ENCODE results near the gene KRTAP1-1. TPM values are rescaled to one million over a fixed set of nuclear protein-coding genes. Genes with fewer than 3 reads are reported as not detected.

KRTAP1-1 gene
- total and polyA plus RNA-seq, 2 of the 8 experiments (the other 6 are each of a cell fraction or from before 2014, with no cell fraction given) = not detected

- H3K27ac ChIP-seq (ENCODE audit: low read depth, low read length) = no peak overlapping the region
- no peak overlapping the region for H2AFZ ChIP-seq (ENCODE audit: low read length)
- POLR2A ChIA-PET (ENCODE audit: partially characterized antibody) = interaction anchor here (1.1 kb wide), 1 partner anchor 16 kb away, joined by 3 read pairs; no protein-coding TSS in a partner anchor
- no peak overlapping the region for H4K8ac ChIP-seq (ENCODE audit: extremely low read depth, insufficient read depth, low read length)
- H3K14ac ChIP-seq (ENCODE audit: insufficient read length) = no peak overlapping the region
- no peak overlapping the region for H3K4me3 ChIP-seq (ENCODE audit: extremely low read depth in 1 of 4, insufficient read depth in 2 of 4, low read depth in 3 of 4, low read length in 4 of 4)
- H3K79me1 ChIP-seq (ENCODE audit: low read depth, low read length) = no peaks in the 10 kb centered on the region
- no peaks in the 10 kb centered on the region for H3K27me3 ChIP-seq (replicated peaks in 1 of 4; ENCODE audit: control insufficient read depth in 3 of 4, extremely low read depth in 1 of 4, insufficient read depth in 3 of 4, low read length in 3 of 4)
- H3K23me2 ChIP-seq (ENCODE audit: low read depth, low read length) = no peaks in the 10 kb centered on the region
- H4K20me1 ChIP-seq (replicated peaks in 1 of 2; ENCODE audit: control insufficient read depth in 1 of 2, insufficient read depth in 2 of 2, low read length in 2 of 2) = no peaks in the 10 kb centered on the region
- H4K91ac ChIP-seq (replicated peaks; ENCODE audit: insufficient read length, low read length) = no peak overlapping the region
- no peak overlapping the region for H3K4ac ChIP-seq (replicated peaks; ENCODE audit: insufficient read length, low read depth, low read length)
- no peak overlapping the region for H2BK15ac ChIP-seq (ENCODE audit: low read length)
- no peak overlapping the region for H3K4me2 ChIP-seq (ENCODE audit: insufficient read depth in 1 of 2, low read depth in 2 of 2, low read length in 2 of 2)
- DNase-seq (ENCODE audit: low read depth in 1 of 2, low spot score in 2 of 2) (no peak), FAIRE-seq (no peak)
- no peak overlapping the region for H3K9ac ChIP-seq (replicated peaks in 1 of 4; ENCODE audit: extremely low read depth in 1 of 4, low read depth in 3 of 4, low read length in 3 of 4)
- H3K56ac ChIP-seq (replicated peaks; ENCODE audit: insufficient read length, low read depth, low read length) = no peak overlapping the region
- no peak overlapping the region for H2BK5ac ChIP-seq (ENCODE audit: low read depth, low read length)
- no peaks in the 10 kb centered on the region for H3K79me2 ChIP-seq (ENCODE audit: control insufficient read depth in 1 of 2, insufficient read depth in 2 of 2, low read length in 2 of 2)
- 90% methylated on average over 4 of the region's 4 CpGs; no CpG with 5 or more reads in 1 of the 2 experiments for WGBS, 2 experiments (ENCODE audit: extremely low coverage in 1 of 2, insufficient coverage in 1 of 2, insufficient read length in 1 of 2, insufficient replicate concordance in 2 of 2, low coverage in 1 of 2, low lambda C conversion rate in 2 of 2, missing lambda C conversion rate in 1 of 2)
- H2BK12ac ChIP-seq (ENCODE audit: low read depth, low read length) = no peak overlapping the region
- no peak overlapping the region for H3K23ac ChIP-seq (ENCODE audit: insufficient read length)
- H2BK20ac ChIP-seq (ENCODE audit: low read length) = no peak overlapping the region
- no peak overlapping the region for H2BK120ac ChIP-seq (replicated peaks; ENCODE audit: low read depth, low read length)
- no peaks in the 10 kb centered on the region for H3K9me3 ChIP-seq (ENCODE audit: insufficient read depth in 2 of 2, low read depth in 1 of 2, low read length in 1 of 2)
- peaks cover 0 to 5% (median 4%) of the 10 kb centered on the region in 4 experiments; a peak in 4 of 7 replicates for H3K4me1 ChIP-seq (replicated peaks in 1 of 4; ENCODE audit: control insufficient read depth in 3 of 4, insufficient read depth in 4 of 4, low read length in 3 of 4)
- H3K18ac ChIP-seq (ENCODE audit: extremely low read depth, low read length) = no peak overlapping the region
- TF ChIP-seq RXRA (IDR thresholded peaks at IDR 0.05; ENCODE audit: insufficient read depth, low read depth, low read length) = no peak
- no peak for TF ChIP-seq SRF (IDR thresholded peaks at IDR 0.05; ENCODE audit: low read depth, low read length)
- TF ChIP-seq CBX8 (IDR thresholded peaks at IDR 0.05; ENCODE audit: borderline replicate concordance, low read depth, low read length) = no peak
- TF ChIP-seq POLR2A (IDR thresholded peaks at IDR 0.05; ENCODE audit: control extremely low read depth in 1 of 2, low read depth in 2 of 2, low read length in 2 of 2) = no peak
- TF ChIP-seq KDM5A (IDR thresholded peaks at IDR 0.05; ENCODE audit: low read length) = no peak
- no peak for TF ChIP-seq SUZ12 (IDR thresholded peaks at IDR 0.05; ENCODE audit: low read length)
- no peak for TF ChIP-seq RNF2 (IDR thresholded peaks at IDR 0.05; ENCODE audit: borderline replicate concordance, low read depth, low read length, missing control alignments, poor library complexity, severe bottlenecking)
- no peak for TF ChIP-seq CHD1 (IDR thresholded peaks at IDR 0.05; ENCODE audit: low read depth, low read length)
- no peak for TF ChIP-seq USF2 (IDR thresholded peaks at IDR 0.05; ENCODE audit: low read length)
- TF ChIP-seq RBBP5 (IDR thresholded peaks at IDR 0.05; ENCODE audit: borderline replicate concordance, low read depth, low read length) = no peak
- H4K5ac ChIP-seq (ENCODE audit: insufficient read length, low read depth, low read length) = no peak overlapping the region
- H3K36me3 ChIP-seq (ENCODE audit: control insufficient read depth in 2 of 4, insufficient read depth in 4 of 4, low read length in 3 of 4) = no peaks in the 10 kb centered on the region
- no peak overlapping the region for H2AK5ac ChIP-seq (ENCODE audit: low read depth, low read length)
- CTCF ChIA-PET (ENCODE audit: partially characterized antibody) = no interaction called here
Measured at GRCh38 chr17:41003926-41004325, 37.3 kb downstream of the KRTAP1-1 start.

Data from H1 (cell line).